Panc1 (cell line): ENCODE measurements around the gene MCF2. TPM values are rescaled to one million over a fixed set of nuclear protein-coding genes. Genes with fewer than 3 reads are reported as not detected.

ENCODE experiments used
- ATAC-seq: fragments of 200-7000 bp; cut with Tn5 transposase; 2 replicates; pipeline ENCODE4 v1.9.1; 2020; ENCODE audit warnings: mild to moderate bottlenecking, moderate library complexity
- BruUV-seq: library from RNA; stranded (reverse); fragments of 400-500 nt; replicated peaks from 2 replicates; lab custom pipeline; 2021; lab: Mats Ljungman, UMichigan
- CTCF ChIA-PET: fragments of 300-600 bp; sonication (Branson Sonifier 250); formaldehyde crosslinking; loops from one replicate; lab custom pipeline; 2022; ENCODE audit warnings: antibody characterized with exemption; lab: Charles Lee
- POLR2A ChIA-PET: fragments of 300-600 bp; sonication (Branson Sonifier 250); formaldehyde crosslinking; loops from one replicate; lab custom pipeline; 2022; ENCODE audit warnings: antibody characterized with exemption; lab: Charles Lee
- DNase-seq: peaks from one replicate; pipeline ENCODE4 v3.0.0-alpha.2; 2010; ENCODE audit warnings: low read depth, low spot score
- H3K27ac ChIP-seq: 2 replicates; pipeline ENCODE4 v1.5.1; 2011; ENCODE audit warnings: mild to moderate bottlenecking, low read length, inconsistent platforms
- H3K27me3 ChIP-seq: fragments of 200-500 bp; sonication (Bioruptor generic); 2 replicates; pipeline ENCODE4 v1.6.0; 2014; ENCODE audit warnings: low read length, inconsistent platforms; ENCODE audit not compliant: control insufficient read depth, insufficient read depth
- H3K36me3 ChIP-seq: fragments of 200-500 bp; sonication (Bioruptor generic); 2 replicates; pipeline ENCODE4 v1.5.1; 2014; ENCODE audit warnings: inconsistent platforms, mild to moderate bottlenecking, low read length, moderate library complexity; ENCODE audit not compliant: control insufficient read depth, insufficient read depth
- H3K4me1 ChIP-seq: 2 replicates; pipeline ENCODE4 v1.5.1; 2011; ENCODE audit warnings: inconsistent platforms, mild to moderate bottlenecking, low read length, moderate library complexity; ENCODE audit not compliant: control insufficient read depth, insufficient read depth
- H3K4me3 ChIP-seq, 2 experiments: 2 replicates each; pipeline ENCODE4 v1.5.1; 2011 to 2012; ENCODE audit warnings: low read depth in 2 of 2, low read length in 2 of 2, mild to moderate bottlenecking in 2 of 2, inconsistent platforms in 1 of 2, moderate library complexity in 1 of 2
- H3K9me3 ChIP-seq: fragments of 200-500 bp; sonication (Bioruptor generic); 2 replicates; pipeline ENCODE4 v1.5.1; 2014; ENCODE audit warnings: low read depth, mild to moderate bottlenecking, inconsistent platforms, low read length, moderate library complexity; ENCODE audit not compliant: control insufficient read depth, insufficient read depth
- CTCF ChIP-seq: fragments of 450-650 bp; IDR thresholded peaks from 2 replicates; pipeline ENCODE4 v1.5.1; 2017; ENCODE audit warnings: mild to moderate bottlenecking
- POLR2AphosphoS5 ChIP-seq: IDR thresholded peaks from 2 replicates; pipeline ENCODE4 v1.6.1; 2012; ENCODE audit warnings: mild to moderate bottlenecking, low read depth, low read length, moderate library complexity
- REST ChIP-seq, 2 experiments: IDR thresholded peaks; 2 replicates each; pipeline ENCODE4 v1.6.1; 2011 to 2012; ENCODE audit warnings: low read depth in 2 of 2, control low read depth in 1 of 2, low read length in 1 of 2, mild to moderate bottlenecking in 1 of 2, moderate library complexity in 1 of 2; ENCODE audit not compliant: insufficient read depth in 1 of 2
- SIN3A ChIP-seq: IDR thresholded peaks from 2 replicates; pipeline ENCODE4 v1.6.1; 2012; ENCODE audit warnings: low read depth, mild to moderate bottlenecking, low read length, moderate library complexity, borderline replicate concordance; ENCODE audit not compliant: insufficient read depth
- TCF7L2 ChIP-seq: IDR thresholded peaks from 2 replicates; pipeline ENCODE4 v1.6.1; 2011; ENCODE audit warnings: mild to moderate bottlenecking, low read depth, low read length, inconsistent platforms
- in situ Hi-C: cut with HindIII; loops from 2 replicates; pipeline ENCODE4 v1.10.0; 2016; ENCODE audit warnings: low sequenced_read_pairs, low pct_unique_long_range_greater_than_20kb
- intact Hi-C: fragments of 100-400 bp; cut with micrococcal nuclease; formaldehyde crosslinking; loops from one replicate; pipeline ENCODE4 v1.10.0; 2022; ENCODE audit not compliant: unreplicated experiment
- total RNA-seq: library from RNA; stranded (reverse); gene quantifications from one replicate; pipeline ENCODE4 v1.2.1, GENCODE V29; 2021; ENCODE audit not compliant: unreplicated experiment

Gene MCF2
- total RNA-seq, 1 experiment from 2014 or later = 0.31 TPM

- ChIA-PET POLR2A (no interaction called here), CTCF (no interaction called here)
- intact Hi-C loops = loop anchor here (5.0 to 10.0 kb wide), 2 partner anchors 350 to 778 kb away; no protein-coding TSS in a partner anchor
- H3K36me3 ChIP-seq = no peaks in the 10 kb centered on the region
- no peak overlapping the region for H3K4me3 ChIP-seq
- ATAC-seq (no peak), DNase-seq (no peak)
- H3K27me3 ChIP-seq = no peaks in the 10 kb centered on the region; the same call in 1 of the 2 replicates
- TF ChIP-seq CTCF (no peak), POLR2AphosphoS5 (no peak), SIN3A (no peak), REST (IDR thresholded peaks at IDR 0.05; ENCODE audit: insufficient read depth in 1 of 2, low read depth in 2 of 2, low read length in 1 of 2) (no peak), TCF7L2 (no peak)
- no peaks in the 10 kb centered on the region for H3K4me1 ChIP-seq
- H3K27ac ChIP-seq = no peak overlapping the region
- in situ Hi-C loops = no loop called here
- H3K9me3 ChIP-seq = no peaks in the 10 kb centered on the region
- BruUV-seq = no TSS peak
Measured at GRCh38 chrX:139554991-139555675, 152.8 kb downstream of the MCF2 start.

- POLR2A ChIA-PET = no interaction called here
- in situ Hi-C loops = no loop called here
- BruUV-seq = no TSS peak
Measured at GRCh38 chrX:139554376-139554775, 153.6 kb downstream of the MCF2 start.

More at GRCh38 chrX:139554376-139554775, 153.6 kb downstream of the MCF2 start:
- no peak overlapping the region for H3K4me3 ChIP-seq
- intact Hi-C loops = loop anchor here (10.0 kb wide), 1 partner anchor 350 kb away; no protein-coding TSS in a partner anchor
- no peak for ATAC-seq
- no peaks in the 10 kb centered on the region for H3K4me1 ChIP-seq
- DNase-seq = no peak
- no peaks in the 10 kb centered on the region for H3K36me3 ChIP-seq
- no peak overlapping the region for H3K27ac ChIP-seq
- TF ChIP-seq TCF7L2 (no peak), POLR2AphosphoS5 (no peak), SIN3A (no peak), CTCF (no peak), REST (IDR thresholded peaks at IDR 0.05; ENCODE audit: insufficient read depth in 1 of 2, low read depth in 2 of 2, low read length in 1 of 2) (no peak)
- no peaks in the 10 kb centered on the region for H3K9me3 ChIP-seq
- no peaks in the 10 kb centered on the region; the same call in 1 of the 2 replicates for H3K27me3 ChIP-seq
- CTCF ChIA-PET = no interaction called here
